ENCODE data around the gene SMARCC2.
"Not testable (repeated sequence)": the region's sequence is repeated elsewhere in the genome, so short reads cannot be mapped to it uniquely, and the experiment has no call there.

SMARCC2 gene

GRCh38 chr12:56163533-56164344, 25.5 kb downstream of the SMARCC2 start:
- DNase-seq (ENCODE audit: low read depth) = no peak

DNA sequence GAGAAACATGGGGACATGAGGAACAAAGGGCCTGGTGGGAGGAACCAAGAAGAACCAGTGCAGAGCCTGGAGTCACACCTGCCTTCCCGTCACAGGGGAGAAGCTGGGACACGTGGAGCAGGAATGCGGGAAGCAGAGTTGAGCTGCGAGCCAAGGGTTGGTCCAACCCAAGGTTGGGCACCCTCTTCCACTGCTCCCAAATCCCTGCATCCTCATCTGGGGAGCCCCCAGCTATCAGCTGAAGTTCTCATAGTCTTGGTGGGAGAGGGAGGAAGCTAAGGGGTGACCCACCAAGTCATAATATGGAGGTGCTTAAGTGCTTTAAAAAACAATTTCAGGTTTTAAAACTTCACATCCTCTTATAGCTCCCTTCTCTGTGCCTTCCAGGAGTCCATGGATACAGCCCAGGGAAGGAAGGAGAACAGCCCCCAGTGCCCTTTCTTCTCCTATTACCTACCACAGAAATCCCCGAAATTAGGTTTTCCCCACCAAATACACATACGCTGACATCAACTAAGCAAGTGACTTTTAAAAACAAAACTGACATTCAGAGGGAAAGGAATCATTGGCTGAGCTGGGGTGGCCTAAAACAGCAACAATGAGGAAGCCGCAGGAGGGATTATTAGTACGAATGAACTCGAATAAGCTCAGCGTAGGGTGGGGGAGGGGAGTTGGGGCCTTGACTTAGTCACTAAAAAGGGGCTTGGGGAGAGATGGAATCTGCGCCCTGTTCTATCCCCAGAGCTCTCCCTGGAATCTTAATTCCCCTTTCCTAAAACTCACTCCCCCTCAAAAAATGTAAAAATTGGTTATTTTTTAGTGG, 26.6 kb downstream of the SMARCC2 start:
- no peak for DNase-seq (ENCODE audit: low read depth)

- DNase-seq (ENCODE audit: low read depth) = no peak
Measured at GRCh38 chr12:56161690-56162351, 27.5 kb downstream of the SMARCC2 start.

DNA sequence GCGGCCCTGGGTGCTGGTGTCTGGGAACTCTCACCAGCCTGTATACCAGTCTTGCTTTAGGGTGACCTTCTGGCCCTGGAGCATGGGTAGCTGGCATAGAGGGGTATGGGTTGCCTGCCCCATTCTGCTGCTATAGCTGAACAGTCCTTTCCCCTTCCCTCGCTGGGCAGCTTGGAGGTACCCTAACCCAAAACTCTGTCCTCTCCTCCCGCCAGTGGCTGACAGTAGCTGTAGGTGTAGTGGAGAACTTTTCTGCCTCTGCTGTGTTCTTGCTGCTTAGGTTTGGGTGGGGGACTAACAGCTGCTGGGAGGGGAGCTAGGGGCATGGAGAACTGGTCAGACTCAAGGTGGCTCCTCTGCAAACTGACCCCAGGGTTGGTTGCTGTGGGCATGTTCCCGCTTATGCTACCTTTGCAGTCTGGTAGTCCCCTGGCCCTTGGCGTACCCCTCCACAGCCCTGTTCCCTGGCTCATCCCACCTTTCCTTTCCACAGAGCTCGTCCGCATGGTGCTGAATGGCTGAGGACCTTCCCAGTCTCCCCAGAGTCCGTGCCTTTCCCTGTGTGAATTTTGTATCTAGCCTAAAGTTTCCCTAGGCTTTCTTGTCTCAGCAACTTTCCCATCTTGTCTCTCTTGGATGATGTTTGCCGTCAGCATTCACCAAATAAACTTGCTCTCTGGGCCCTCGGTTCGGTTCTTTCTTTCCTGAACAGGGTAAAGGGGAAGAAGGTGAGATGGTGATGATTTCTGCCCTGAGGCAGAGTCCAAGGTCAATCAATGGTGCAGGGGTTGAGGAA, 28.2 kb downstream of the SMARCC2 start:
- DNase-seq (ENCODE audit: low read depth) = no peak

DNA sequence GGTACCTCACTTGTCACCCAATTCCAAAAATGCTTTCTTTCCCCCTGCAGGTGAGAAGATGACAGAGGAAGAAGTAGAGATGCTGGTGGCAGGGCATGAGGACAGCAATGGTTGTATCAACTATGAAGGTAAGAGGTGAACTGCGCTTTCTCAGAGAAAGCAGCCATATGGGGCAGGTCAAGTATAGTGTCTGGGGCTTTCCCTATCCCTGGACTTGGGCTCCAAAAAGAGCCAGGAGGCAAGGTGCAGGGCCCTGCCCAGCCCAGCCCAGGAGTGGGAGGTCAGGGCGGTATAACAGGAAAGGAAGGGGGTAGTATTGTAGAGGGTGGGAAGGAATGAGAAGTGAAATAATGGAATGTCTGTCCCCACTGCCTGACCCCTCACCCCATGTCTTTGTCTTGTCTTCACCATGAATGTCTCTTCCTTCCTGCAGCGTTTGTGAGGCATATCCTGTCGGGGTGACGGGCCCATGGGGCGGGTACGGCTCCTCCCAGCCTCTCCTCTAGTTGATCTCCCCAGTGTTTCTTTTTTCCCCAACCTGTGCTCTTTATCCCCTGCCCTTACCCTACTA, 29.0 kb downstream of the SMARCC2 start:
- DNase-seq (ENCODE audit: low read depth) = peak; percentile 47

DNA sequence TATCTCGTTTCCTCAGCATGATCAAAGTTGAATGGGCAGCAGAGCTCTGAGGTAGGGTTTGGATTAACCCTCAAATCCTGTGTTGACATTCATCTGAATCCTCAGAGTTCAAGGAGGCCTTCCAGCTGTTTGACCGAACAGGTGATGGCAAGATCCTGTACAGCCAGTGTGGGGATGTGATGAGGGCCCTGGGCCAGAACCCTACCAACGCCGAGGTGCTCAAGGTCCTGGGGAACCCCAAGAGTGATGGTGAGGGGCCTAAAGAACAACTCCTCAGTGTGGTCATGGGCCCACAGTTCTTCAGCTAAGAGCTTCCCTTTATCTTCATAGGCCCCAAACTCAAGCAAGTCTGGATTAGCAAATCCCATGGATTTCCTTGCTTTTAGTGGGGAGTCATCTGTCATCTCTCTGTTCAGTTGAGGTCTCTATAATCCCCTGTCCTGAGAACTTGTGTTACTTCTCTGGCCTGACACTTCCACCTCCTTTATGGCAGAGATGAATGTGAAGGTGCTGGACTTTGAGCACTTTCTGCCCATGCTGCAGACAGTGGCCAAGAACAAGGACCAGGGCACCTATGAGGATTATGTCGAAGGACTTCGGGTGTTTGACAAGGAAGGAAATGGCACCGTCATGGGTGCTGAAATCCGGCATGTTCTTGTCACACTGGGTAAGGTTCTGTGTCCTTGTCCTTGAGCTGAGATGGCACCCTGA, 29.6 kb downstream of the SMARCC2 start:
- no peak for DNase-seq (ENCODE audit: low read depth)

GRCh38 chr12:56158926-56159461, 30.3 kb downstream of the SMARCC2 start:
- no peak for DNase-seq (ENCODE audit: low read depth)

DNA sequence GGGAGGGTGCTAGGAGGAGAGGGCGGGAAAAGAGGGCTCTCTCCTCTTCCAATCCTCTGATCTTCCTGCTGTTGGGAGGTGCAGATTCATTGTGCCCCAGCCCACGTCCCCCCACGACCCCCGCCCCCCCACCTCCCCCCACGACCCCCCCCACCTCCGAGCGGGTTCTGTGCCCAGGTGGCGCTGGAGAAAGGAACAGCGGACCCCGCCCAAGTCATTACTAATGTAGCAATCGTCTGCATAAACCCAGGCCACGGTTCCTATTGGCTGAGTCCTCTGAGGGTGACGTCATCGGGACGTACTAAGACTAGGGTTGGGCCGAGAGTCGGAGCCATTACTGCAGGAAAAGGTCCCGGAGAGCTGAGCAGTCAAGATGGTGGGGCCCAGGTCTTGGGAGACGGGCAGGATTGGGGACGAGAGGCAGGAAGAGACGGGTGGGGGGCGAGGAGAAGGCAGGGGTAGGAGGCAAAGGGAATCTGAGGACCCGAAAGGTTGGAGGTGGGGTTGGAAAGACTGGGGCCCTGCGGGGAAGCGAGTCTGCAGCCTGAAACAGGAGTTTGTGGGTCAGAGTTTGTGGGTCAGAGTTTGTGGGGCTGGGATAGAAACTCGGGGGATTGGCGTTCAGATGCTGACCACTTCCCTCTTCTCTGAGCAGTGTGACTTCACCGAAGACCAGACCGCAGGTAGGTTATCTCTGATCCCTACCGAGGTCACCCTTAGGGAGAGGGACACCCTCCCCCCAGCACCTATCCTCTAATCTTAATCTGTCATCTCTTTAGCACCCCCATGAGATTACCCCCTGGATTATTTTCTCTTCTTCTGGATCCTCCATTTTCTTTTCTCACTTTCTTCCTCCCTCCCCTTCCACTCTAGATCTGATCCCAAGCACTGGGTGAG, 31.0 kb downstream of the SMARCC2 start, which contains the start of gene MYL6:
MYL6 (plus strand) TSS at position 331 of the 897 bp plus-strand sequence; CDS start at position 374, 43 bp downstream.
- DNase-seq (ENCODE audit: low read depth) = peak; percentile 82

GRCh38 chr12:56157201-56158028, 31.9 kb downstream of the SMARCC2 start:
- peak; percentile 37 for DNase-seq (ENCODE audit: low read depth)

GRCh38 chr12:56156464-56157200, 32.7 kb downstream of the SMARCC2 start:
- DNase-seq (ENCODE audit: low read depth) = not testable (repeated sequence)

GRCh38 chr12:56155256-56155845, 33.9 kb downstream of the SMARCC2 start:
- DNase-seq (ENCODE audit: low read depth) = no peak

DNA sequence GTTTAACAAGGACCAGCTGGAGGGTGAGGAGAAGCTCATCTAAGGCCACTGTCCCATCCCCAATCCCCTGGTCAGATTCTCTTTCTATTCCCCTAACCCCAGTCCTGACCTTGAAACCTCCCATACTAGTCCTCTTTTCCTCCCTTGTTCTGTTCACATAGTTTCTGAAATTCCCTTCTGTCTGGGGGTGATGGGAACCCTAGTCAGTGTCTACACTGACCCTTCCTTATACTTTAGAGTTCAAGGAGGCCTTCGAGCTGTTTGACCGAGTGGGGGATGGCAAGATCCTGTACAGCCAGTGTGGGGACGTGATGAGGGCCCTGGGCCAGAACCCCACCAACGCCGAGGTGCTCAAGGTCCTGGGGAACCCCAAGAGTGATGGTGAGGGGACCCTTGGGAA, 34.5 kb downstream of the SMARCC2 start:
- no peak for DNase-seq (ENCODE audit: low read depth)

DNA sequence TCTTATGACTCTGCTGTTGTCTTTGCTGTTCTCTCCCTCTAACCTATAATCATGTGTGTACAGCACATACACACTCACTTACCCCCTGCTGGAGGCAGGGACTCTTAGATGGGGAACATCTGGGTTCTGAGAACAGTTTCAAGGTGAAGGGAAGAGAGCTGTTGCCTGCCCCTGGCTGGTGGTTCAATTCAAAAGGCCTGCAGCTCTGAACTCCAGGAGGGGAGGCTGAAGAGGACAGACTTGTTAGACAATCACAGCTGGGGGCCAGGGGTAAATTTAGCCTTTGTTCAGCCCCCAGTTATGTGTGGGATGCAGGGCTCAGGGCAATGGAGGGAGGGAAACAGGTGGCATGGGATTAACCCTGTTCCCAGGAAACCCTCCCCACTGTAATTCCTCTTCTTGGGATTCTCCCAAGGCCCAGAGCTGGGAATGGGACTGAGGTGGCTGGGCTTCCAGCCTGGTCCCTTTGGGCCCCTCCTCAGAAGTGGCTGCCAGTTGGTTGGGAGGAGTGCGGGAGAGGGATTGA, 35.0 kb downstream of the SMARCC2 start:
- no peak for DNase-seq (ENCODE audit: low read depth)

GRCh38 chr12:56153678-56154065, 35.6 kb downstream of the SMARCC2 start:
- no peak for DNase-seq (ENCODE audit: low read depth)

DNA sequence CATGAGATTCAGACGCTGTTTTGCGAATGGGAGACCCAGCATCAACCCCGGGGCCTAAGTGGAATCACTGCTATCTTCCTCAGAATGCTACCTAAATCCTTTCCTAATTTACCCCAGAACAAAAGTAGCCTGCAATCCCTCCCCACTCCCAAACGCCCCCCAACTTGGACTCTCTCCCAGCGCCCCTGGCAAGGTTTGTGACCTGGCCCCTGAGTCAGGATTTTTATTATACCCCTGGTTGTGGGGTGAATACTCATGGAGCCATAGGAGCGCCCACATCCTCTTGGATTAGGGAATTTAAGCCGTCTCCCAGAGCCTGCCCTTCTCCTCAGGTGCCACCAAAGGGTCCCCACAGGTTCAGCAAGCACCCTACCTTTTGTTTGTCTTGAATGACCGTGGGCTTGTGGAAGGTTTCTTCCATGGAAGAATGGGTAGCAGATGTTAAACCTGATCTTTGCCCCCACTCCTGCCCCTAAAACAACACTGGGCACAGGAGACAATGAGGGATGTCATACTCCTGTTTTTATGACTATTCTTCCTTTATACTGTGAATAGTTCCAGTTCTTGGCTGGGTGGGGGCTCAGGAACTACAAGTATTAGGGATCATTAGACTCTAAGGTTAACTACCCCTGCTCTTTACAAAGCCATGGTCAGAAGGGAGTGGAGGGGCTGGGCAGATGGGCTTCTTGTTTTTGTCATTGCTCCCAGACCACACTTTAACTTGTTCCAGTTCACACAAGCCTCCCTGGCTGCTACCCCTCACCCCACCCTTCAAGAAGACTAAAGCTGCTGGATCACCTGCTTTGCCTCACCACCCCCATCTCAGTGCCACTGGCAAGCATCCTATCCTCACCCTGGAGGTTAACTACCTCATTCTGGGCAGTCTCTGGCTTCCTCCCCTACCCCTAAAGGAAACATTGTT, 36.3 kb downstream of the SMARCC2 start:
- no peak for DNase-seq (ENCODE audit: low read depth)
